Cardiac fibroblast (primary cell): ENCODE measurements around the gene KRTAP16-1.

Experiments
- DNase-seq, 2 donors: peaks; one replicate each; pipeline versions ENCODE4 v3.0.0 to v3.0.0-alpha.2; 2010; ENCODE audit warnings: low read depth in 2 of 2
- H3K4me3 ChIP-seq, 2 donors: replicated peaks in 1 of 2; 1 replicate in 1 of 2; 2 replicates in 1 of 2; pipeline ENCODE4 v1.5.1; 2011; ENCODE audit warnings: low read depth in 2 of 2, low read length in 2 of 2, mild to moderate bottlenecking in 2 of 2, moderate library complexity in 1 of 2
- CTCF ChIP-seq: IDR thresholded peaks from one replicate; pipeline ENCODE4 v1.5.1; 2011; ENCODE audit warnings: low read depth, mild to moderate bottlenecking, low read length, inconsistent platforms

The KRTAP16-1 gene

GRCh38 chr17:41301916-41302901 lies 6.9 kb downstream of the KRTAP16-1 start, which contains the start of gene KRTAP29-1:
TSS of gene KRTAP29-1 (minus strand) at chr17:41302851. CDS start at chr17:41302851, 0 bp downstream.
- no peak for DNase-seq
- TF ChIP-seq CTCF, result no peak
- H3K4me3 ChIP-seq, result no peak within 1 kb of the TSS

GRCh38 chr17:41301204-41301790 lies 7.8 kb downstream of the KRTAP16-1 start:
- no peak for DNase-seq
- H3K4me3 ChIP-seq, result no peak overlapping the region
- TF ChIP-seq CTCF, result no peak

GRCh38 chr17:41298458-41299135 lies 10.5 kb downstream of the KRTAP16-1 start:
- no peak overlapping the region for H3K4me3 ChIP-seq
- no peak for DNase-seq
- no peak for TF ChIP-seq CTCF

- DNase-seq, result no peak
- H3K4me3 ChIP-seq, result no peak overlapping the region
- TF ChIP-seq CTCF, result no peak
These were observed 12.3 kb downstream of the KRTAP16-1 start for GRCh38 chr17:41296846-41297245.

GRCh38 chr17:41294016-41294415 lies 15.1 kb downstream of the KRTAP16-1 start:
- no peak overlapping the region for H3K4me3 ChIP-seq
- no peak for DNase-seq
- TF ChIP-seq CTCF, result no peak

GRCh38 chr17:41287050-41287449 lies 22.1 kb downstream of the KRTAP16-1 start:
- TF ChIP-seq CTCF, result no peak
- H3K4me3 ChIP-seq, result no peak overlapping the region
- DNase-seq, result no peak
